HS-5 (cell line): Measurements from ENCODE around the gene MEIS1.
"Not testable (repeated sequence)": the region's sequence is repeated elsewhere in the genome, so short reads cannot be mapped to it uniquely, and the experiment has no call there.

Experiments used
- DNase-seq: peaks from one replicate; pipeline ENCODE4 v3.0.0-alpha.2; 2012; ENCODE audit warnings: low read depth

The MEIS1 gene

GRCh38 chr2:66434679-66435548, at the start of gene MEIS1:
Gene MEIS1, plus strand, starts transcription at chr2:66435125. Its CDS starts 732 bp downstream, at chr2:66435857.
- DNase-seq = peak; percentile 88

- DNase-seq = no peak
These were observed 47.7 kb upstream of the MEIS1 start for GRCh38 chr2:66387016-66387753.

- no peak for DNase-seq
These were observed 45.2 kb upstream of the MEIS1 start for GRCh38 chr2:66389651-66390131.

GRCh38 chr2:66390152-66390551, 44.8 kb upstream of the MEIS1 start:
- no peak for DNase-seq

- DNase-seq = no peak
These were observed 44.1 kb upstream of the MEIS1 start for GRCh38 chr2:66390811-66391210.

GRCh38 chr2:66391240-66391639, 43.7 kb upstream of the MEIS1 start:
- not testable (repeated sequence) for DNase-seq

- DNase-seq = no peak
These were observed 29.5 kb upstream of the MEIS1 start for GRCh38 chr2:66405473-66405872.

GRCh38 chr2:66408905-66409304, 26.0 kb upstream of the MEIS1 start:
- no peak for DNase-seq

GRCh38 chr2:66412874-66413273, 22.1 kb upstream of the MEIS1 start:
- no peak for DNase-seq

GRCh38 chr2:66414896-66415295, 20.0 kb upstream of the MEIS1 start:
- no peak for DNase-seq

- no peak for DNase-seq
These were observed 16.5 kb upstream of the MEIS1 start for GRCh38 chr2:66418381-66418780.

GRCh38 chr2:66421612-66422011, 13.3 kb upstream of the MEIS1 start:
- DNase-seq = no peak

GRCh38 chr2:66423391-66424124, 11.4 kb upstream of the MEIS1 start:
- no peak for DNase-seq

GRCh38 chr2:66426244-66427111, 8.4 kb upstream of the MEIS1 start:
- DNase-seq = no peak

- no peak for DNase-seq
These were observed 7.6 kb upstream of the MEIS1 start for GRCh38 chr2:66427300-66427699.

- no peak for DNase-seq
These were observed 5.8 kb upstream of the MEIS1 start for GRCh38 chr2:66428986-66429612.

- DNase-seq = no peak
These were observed 5.0 kb upstream of the MEIS1 start for GRCh38 chr2:66429693-66430504.

- no peak for DNase-seq
These were observed 4.2 kb upstream of the MEIS1 start for GRCh38 chr2:66430505-66431273.

GRCh38 chr2:66431274-66431642, 3.7 kb upstream of the MEIS1 start:
- no peak for DNase-seq
